HepG2 (cell line): ENCODE measurements around the gene GALR1. TPM values are rescaled to one million over a fixed set of nuclear protein-coding genes. Genes with fewer than 3 reads are reported as not detected.

Source experiments
- ATAC-seq: fragments of 200-7000 bp; cut with Tn5 transposase; 3 replicates; pipeline ENCODE4 v1.9.1; 2020; ENCODE audit warnings: mild to moderate bottlenecking, moderate library complexity
- BruUV-seq: library from RNA; stranded (reverse); fragments of 400-500 nt; replicated peaks from 2 replicates; lab custom pipeline; 2021; lab: Mats Ljungman, UMichigan
- CTCF ChIA-PET: fragments of 300-600 bp; formaldehyde crosslinking; extraction: SDS; loops from one replicate; lab custom pipeline; 2021; ENCODE audit warnings: low total read pairs, inconsistent platforms, low intra/inter-chr PET ratio; lab: Yijun Ruan, JAX
- POLR2A ChIA-PET: fragments of 350-600 bp; sonication (Branson Sonifier 250); formaldehyde crosslinking; loops from one replicate; lab custom pipeline; 2020; ENCODE audit warnings: antibody characterized with exemption, inconsistent platforms; lab: Yijun Ruan, JAX
- DNase-seq: peaks from one replicate; pipeline ENCODE4 v3.0.0-alpha.2; 2015; ENCODE audit warnings: low spot score
- FAIRE-seq: peaks from 3 replicates; lab custom pipeline; 2011; peaks lifted over from hg19 to GRCh38; lab: Jason Lieb, UNC
- H2AFZ ChIP-seq: one replicate; pipeline ENCODE4 v1.6.1; 2011; ENCODE audit warnings: low read length, inconsistent platforms
- H3K27ac ChIP-seq: fragments of 300-600 bp; 3 replicates; pipeline ENCODE4 v1.8.0; 2011; ENCODE audit warnings: mixed run types, mild to moderate bottlenecking, mixed read lengths, low read length, inconsistent platforms; ENCODE audit not compliant: insufficient read depth; ENCODE audit errors: extremely low read length
- H3K27me3 ChIP-seq, 2 experiments: fragments of 200-600 bp in 1 of 2; 2 replicates in 1 of 2; 3 replicates in 1 of 2; pipeline versions ENCODE4 v1.6.0 to v1.8.0; 2011; ENCODE audit warnings: low read length in 2 of 2, mild to moderate bottlenecking in 2 of 2, moderate library complexity in 2 of 2, inconsistent platforms in 1 of 2; ENCODE audit not compliant: insufficient read depth in 2 of 2, control insufficient read depth in 1 of 2
- H3K36me3 ChIP-seq, 2 experiments: fragments of 200-600 bp in 1 of 2; replicated peaks in 1 of 2; 2 replicates in 1 of 2; 3 replicates in 1 of 2; pipeline versions ENCODE4 v1.5.1 to v1.8.0; 2011; ENCODE audit warnings: low read length in 2 of 2, inconsistent platforms in 1 of 2; ENCODE audit not compliant: insufficient read depth in 2 of 2, control insufficient read depth in 1 of 2
- H3K4me1 ChIP-seq: 2 replicates; pipeline ENCODE4 v1.5.1; 2012; ENCODE audit warnings: low read length, inconsistent platforms; ENCODE audit not compliant: insufficient read depth
- H3K4me2 ChIP-seq: 2 replicates; pipeline ENCODE4 v1.6.0; 2011; ENCODE audit warnings: low read depth, low read length, inconsistent platforms
- H3K4me3 ChIP-seq, 3 experiments: fragments of 200-600 bp in 1 of 3; sonication (generic), shearing (Covaris generic) in 1 of 3; replicated peaks in 1 of 3; 2 replicates each; pipeline ENCODE4 v1.5.1; 2011 to 2016; ENCODE audit warnings: low read length in 3 of 3, inconsistent platforms in 2 of 3, low read depth in 2 of 3, mild to moderate bottlenecking in 2 of 3, control low read depth in 1 of 3, mixed read lengths in 1 of 3; ENCODE audit not compliant: insufficient read depth in 1 of 3
- H3K79me2 ChIP-seq: one replicate; pipeline ENCODE4 v1.6.1; 2011; ENCODE audit warnings: low read length, inconsistent platforms; ENCODE audit not compliant: insufficient read depth
- H3K9ac ChIP-seq: 2 replicates; pipeline ENCODE4 v1.6.0; 2011; ENCODE audit warnings: mild to moderate bottlenecking, low read depth, low read length, inconsistent platforms; ENCODE audit not compliant: insufficient read depth
- H3K9me3 ChIP-seq: 2 replicates; pipeline ENCODE4 v1.5.1; 2012; ENCODE audit warnings: mild to moderate bottlenecking, low read length
- H4K20me1 ChIP-seq: 2 replicates; pipeline ENCODE4 v1.6.0; 2011; ENCODE audit warnings: inconsistent platforms, mild to moderate bottlenecking, low read length, moderate library complexity; ENCODE audit not compliant: insufficient read depth
- ATF7-NPFF ChIP-seq: sonication (generic); formaldehyde crosslinking; IDR thresholded peaks from 2 replicates; pipeline ENCODE4 v1.8.1; 2023; ENCODE audit warnings: mild to moderate bottlenecking, low read depth, missing genetic modification reagents, moderate library complexity
- ERF ChIP-seq: IDR thresholded peaks from 2 replicates; pipeline ENCODE4 v1.6.1; 2018; ENCODE audit warnings: missing biosample characterization, missing genetic modification reagents
- FOXC1 ChIP-seq: sonication (generic); formaldehyde crosslinking; IDR thresholded peaks from 2 replicates; pipeline ENCODE4 v1.8.0; 2022; ENCODE audit warnings: mild to moderate bottlenecking, missing genetic modification reagents, borderline replicate concordance
- LBX2 ChIP-seq: sonication (generic); formaldehyde crosslinking; IDR thresholded peaks from 2 replicates; pipeline ENCODE4 v1.5.0; 2020; ENCODE audit warnings: missing genetic modification reagents, mild to moderate bottlenecking, borderline replicate concordance
- MED13 ChIP-seq: sonication (generic); formaldehyde crosslinking; IDR thresholded peaks from 2 replicates; pipeline ENCODE4 v1.5.0; 2020; ENCODE audit warnings: missing genetic modification reagents
- MTA3 ChIP-seq: sonication (generic); formaldehyde crosslinking; IDR thresholded peaks from 2 replicates; pipeline ENCODE4 v1.4.0; 2020; ENCODE audit warnings: missing genetic modification reagents
- RAD21 ChIP-seq: fragments of 450-650 bp; formaldehyde crosslinking; IDR thresholded peaks from 2 replicates; pipeline ENCODE4 v1.5.0; 2020; ENCODE audit warnings: mild to moderate bottlenecking
- RELA ChIP-seq: sonication (generic); formaldehyde crosslinking; IDR thresholded peaks from 2 replicates; pipeline ENCODE4 v1.4.0; 2020; ENCODE audit warnings: missing genetic modification reagents
- TBX2 ChIP-seq: sonication (generic); formaldehyde crosslinking; IDR thresholded peaks from 2 replicates; pipeline ENCODE4 v1.5.0; 2020; ENCODE audit warnings: missing genetic modification reagents, mild to moderate bottlenecking, borderline replicate concordance
- THAP9 ChIP-seq: sonication (generic); formaldehyde crosslinking; IDR thresholded peaks from 2 replicates; pipeline ENCODE4; 2020; ENCODE audit warnings: missing genetic modification reagents, mild to moderate bottlenecking, borderline replicate concordance
- YEATS2 ChIP-seq: sonication (generic); formaldehyde crosslinking; IDR thresholded peaks from 2 replicates; pipeline ENCODE4 v1.4.0; 2020; ENCODE audit warnings: missing genetic modification reagents, borderline replicate concordance
- ZBTB14 ChIP-seq: sonication (generic); formaldehyde crosslinking; IDR thresholded peaks from 2 replicates; pipeline ENCODE4 v1.4.0; 2020; ENCODE audit warnings: missing genetic modification reagents
- ZNF335 ChIP-seq: sonication (generic); formaldehyde crosslinking; IDR thresholded peaks from 2 replicates; pipeline ENCODE4 v1.4.0; 2020; ENCODE audit warnings: missing genetic modification reagents
- ZNF644 ChIP-seq: IDR thresholded peaks from 2 replicates; pipeline ENCODE4 v1.6.1; 2016; ENCODE audit warnings: low read depth
- ZNF768 ChIP-seq: sonication (generic); formaldehyde crosslinking; IDR thresholded peaks from 2 replicates; pipeline ENCODE4 v1.4.0; 2020; ENCODE audit warnings: missing genetic modification reagents
- WGBS: methylation state at CpG from one replicate; pipeline ENCODE4 v1.1.6; 2017; ENCODE audit warnings: low lambda C conversion rate; 5-methylcytosine and 5-hydroxymethylcytosine counted together
- in situ Hi-C: cut with HindIII; loops from 2 replicates; pipeline ENCODE4 v1.10.0; 2017; ENCODE audit warnings: low pct_unique_long_range_greater_than_20kb; ENCODE audit not compliant: extremely low pct_ligation_motif_present
- intact Hi-C: fragments of 100-400 bp; cut with micrococcal nuclease; formaldehyde crosslinking; loops from one replicate; pipeline ENCODE4 v1.10.0; 2022; ENCODE audit not compliant: unreplicated experiment
- polyA plus RNA-seq, 8 experiments: library from polyadenylated mRNA; depleted of rRNA in 3 of 8; stranded (reverse) in 7 of 8; unstranded in 1 of 8; fragments of >200 nt; fragmentation: Illumina TruSeq in 4 of 8; extraction: Trizol in 4 of 8; gene quantifications; 2 replicates each; pipeline versions ENCODE4 v1.2.1 to v1.2.3, GENCODE V29; 2011 to 2016; ENCODE audit warnings: low read depth in 4 of 8, missing spikeins in 1 of 8, mixed read lengths in 1 of 8; ENCODE audit not compliant: insufficient read depth in 1 of 8
- total RNA-seq, 5 experiments: library from RNA; depleted of rRNA; stranded (reverse); fragments of >200 nt; fragmentation: Illumina TruSeq; extraction: Trizol; gene quantifications; 2 replicates each; pipeline ENCODE4 v1.2.3, GENCODE V29; 2016; ENCODE audit warnings: low read depth in 1 of 5

The GALR1 gene
- total and polyA plus RNA-seq, 2 of the 13 experiments (the other 11 are each of a cell fraction or from before 2014, with no cell fraction given), result not detected

GRCh38 chr18:77210249-77210648, 39.4 kb upstream of the GALR1 start:
- Histone ChIP-seq H3K27me3 (peaks cover 0 to 9% of the 10 kb centered on the region in 2 experiments; a peak in 2 of 5 replicates), H3K4me3 (no peak overlapping the region), H3K36me3 (no peaks in the 10 kb centered on the region), H2AFZ (no peak overlapping the region), H3K9me3 (no peaks in the 10 kb centered on the region), H3K4me2 (no peak overlapping the region), H3K27ac (no peak overlapping the region), H3K9ac (no peak overlapping the region), H4K20me1 (no peaks in the 10 kb centered on the region), H3K4me1 (no peaks in the 10 kb centered on the region), H3K79me2 (no peaks in the 10 kb centered on the region)
- CTCF ChIA-PET, result no interaction called here
- no peak for TF ChIP-seq MTA3
- no peak for TF ChIP-seq ATF7-NPFF (CRISPR knock-in tag)
- TF ChIP-seq RAD21 (CRISPR knock-in tag), result no peak
- no peak for TF ChIP-seq LBX2 (CRISPR knock-in tag)
- no peak for TF ChIP-seq ERF (CRISPR knock-in tag)
- 40% methylated on average over 2 of the region's 7 CpGs for WGBS
- FAIRE-seq, result no peak
- POLR2A ChIA-PET, result no interaction called here
- ATAC-seq, result no peak
- DNase-seq, result no peak
- in situ Hi-C loops (no loop called here), intact Hi-C loops (no loop called here)
- BruUV-seq, result no TSS peak

GRCh38 chr18:77218642-77219041, 31.0 kb upstream of the GALR1 start:
- Histone ChIP-seq H3K4me3 (no peak overlapping the region), H2AFZ (no peak overlapping the region), H3K9me3 (no peaks in the 10 kb centered on the region), H3K36me3 (no peaks in the 10 kb centered on the region), H3K27me3 (no peaks in the 10 kb centered on the region), H3K4me2 (no peak overlapping the region), H3K27ac (no peak overlapping the region), H3K9ac (no peak overlapping the region), H3K4me1 (no peaks in the 10 kb centered on the region), H4K20me1 (no peaks in the 10 kb centered on the region), H3K79me2 (no peaks in the 10 kb centered on the region)
- BruUV-seq, result no TSS peak
- in situ Hi-C loops, result no loop called here
- CTCF ChIA-PET, result no interaction called here
- ATAC-seq, result no peak
- FAIRE-seq, result no peak
- POLR2A ChIA-PET, result no interaction called here
- no CpG with 5 or more reads among the region's 4 CpGs for WGBS
- intact Hi-C loops, result no loop called here
- no peak for DNase-seq
- no peak for TF ChIP-seq MED13 (CRISPR knock-in tag)
- TF ChIP-seq ZNF768 (CRISPR knock-in tag), result no peak
- TF ChIP-seq FOXC1 (CRISPR knock-in tag), result no peak
- no peak for TF ChIP-seq ZNF644 (CRISPR knock-in tag)
- no peak for TF ChIP-seq ZNF335 (CRISPR knock-in tag)
- TF ChIP-seq TBX2, result no peak
- no peak for TF ChIP-seq ZBTB14 (CRISPR knock-in tag)
- no peak for TF ChIP-seq THAP9
- TF ChIP-seq YEATS2 (CRISPR knock-in tag), result no peak
- TF ChIP-seq RELA (CRISPR knock-in tag), result no peak
